LHCN-M2 (cell line): ENCODE measurements around the gene SLC35G6. TPM values are rescaled to one million over a fixed set of nuclear protein-coding genes. Genes with fewer than 3 reads are reported as not detected.
A peak's percentile ranks its signal among the peaks of the same experiment; 100 is the strongest.
"Not testable (repeated sequence)": the region's sequence is repeated elsewhere in the genome, so short reads cannot be mapped to it uniquely, and the experiment has no call there.

Experiments used
- DNase-seq: peaks from one replicate; pipeline ENCODE4 v3.0.0-alpha.2; 2012; ENCODE audit warnings: low read depth
- polyA plus RNA-seq: library from polyadenylated mRNA; unstranded; fragments of >200 nt; gene quantifications from one replicate; pipeline ENCODE4 v1.2.1, GENCODE V29; 2012; ENCODE audit warnings: missing spikeins
- total RNA-seq: library from RNA; depleted of rRNA; stranded (reverse); fragments of >200 nt; gene quantifications from 2 replicates; pipeline ENCODE4 v1.2.3, GENCODE V29; 2014; rRNA removed

SLC35G6 gene
- total RNA-seq: not detected in 2 replicates
- 0.07 TPM for polyA plus RNA-seq

DNA sequence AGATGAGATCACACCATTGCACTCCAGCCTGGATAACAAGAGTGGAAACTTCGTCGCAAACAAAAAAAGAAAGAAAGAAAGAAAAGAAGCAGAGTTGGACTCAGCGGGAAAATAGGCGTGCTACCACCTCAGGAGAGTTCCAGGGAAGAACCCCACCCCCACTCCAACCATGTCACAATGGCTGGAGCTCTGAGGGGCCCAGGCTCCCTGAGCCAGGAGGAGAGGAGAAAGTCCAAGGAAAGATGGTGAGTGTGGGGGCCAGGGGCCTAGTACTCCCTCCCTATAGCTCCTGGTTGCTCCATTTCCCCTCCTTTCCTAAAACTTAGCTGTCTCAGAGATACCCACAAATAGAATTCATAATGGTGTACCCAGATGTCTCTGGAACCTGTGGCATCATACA lies at the start of gene SLC35G6:
Gene SLC35G6 (plus strand): TSS at position 172 of the 400 bp plus-strand sequence. CDS start 71 bp downstream, at position 243.
- DNase-seq: not testable (repeated sequence)

DNA sequence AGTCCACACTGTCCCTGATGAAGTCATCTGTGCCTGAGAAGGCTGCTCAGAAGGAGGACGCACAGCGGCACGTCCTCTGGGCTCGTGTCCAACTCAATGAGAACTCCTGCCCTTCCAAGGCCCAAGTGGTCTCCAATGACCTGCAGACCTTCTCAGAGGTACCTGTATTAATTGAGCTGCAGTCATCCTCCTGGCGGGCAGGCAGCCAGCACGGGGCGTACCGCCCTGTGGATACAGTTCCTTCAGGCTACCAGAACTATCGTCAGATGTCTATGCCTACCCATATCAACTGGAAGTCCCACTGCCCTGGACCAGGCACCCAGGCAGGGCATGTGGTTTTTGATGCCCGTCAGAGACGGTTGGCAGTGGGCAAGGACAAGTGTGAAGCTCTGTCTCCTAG lies 49.0 kb upstream of the SLC35G6 start:
- no peak for DNase-seq

- DNase-seq: no peak
Measured at GRCh38 chr17:7435676-7436555, 45.3 kb upstream of the SLC35G6 start.

DNA sequence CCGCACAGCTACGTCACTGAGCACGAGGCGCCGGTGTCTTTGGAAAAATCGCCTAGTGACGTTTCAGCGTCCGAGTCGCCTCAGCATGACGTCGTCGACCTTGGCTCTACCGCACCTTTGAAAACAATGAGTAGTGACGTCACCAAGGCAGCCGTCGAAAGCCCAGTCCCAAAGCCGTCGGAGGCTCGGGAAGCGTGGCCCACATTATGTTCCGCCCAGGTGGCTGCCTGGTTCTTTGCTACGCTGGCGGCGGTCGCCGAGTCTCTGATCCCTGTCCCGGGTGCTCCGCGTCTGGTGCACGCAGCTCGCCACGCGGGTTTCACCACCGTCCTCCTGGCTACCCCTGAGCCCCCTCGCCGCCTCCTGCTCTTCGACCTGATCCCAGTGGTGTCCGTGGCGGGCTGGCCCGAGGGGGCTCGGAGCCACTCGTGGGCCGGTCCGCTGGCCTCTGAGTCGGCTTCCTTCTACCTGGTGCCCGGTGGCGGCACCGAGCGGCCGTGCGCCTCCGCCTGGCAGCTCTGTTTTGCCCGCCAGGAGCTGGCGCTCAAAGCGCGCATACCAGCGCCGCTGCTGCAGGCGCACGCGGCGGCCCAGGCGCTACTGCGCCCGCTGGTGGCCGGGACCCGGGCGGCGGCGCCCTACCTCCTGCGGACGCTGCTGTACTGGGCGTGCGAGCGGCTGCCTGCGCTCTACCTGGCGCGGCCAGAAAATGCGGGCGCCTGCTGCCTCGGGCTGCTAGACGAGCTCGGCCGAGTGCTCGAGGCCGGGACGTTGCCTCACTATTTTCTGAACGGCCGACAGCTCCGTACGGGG lies 44.5 kb upstream of the SLC35G6 start:
- peak; percentile 74 for DNase-seq

DNA sequence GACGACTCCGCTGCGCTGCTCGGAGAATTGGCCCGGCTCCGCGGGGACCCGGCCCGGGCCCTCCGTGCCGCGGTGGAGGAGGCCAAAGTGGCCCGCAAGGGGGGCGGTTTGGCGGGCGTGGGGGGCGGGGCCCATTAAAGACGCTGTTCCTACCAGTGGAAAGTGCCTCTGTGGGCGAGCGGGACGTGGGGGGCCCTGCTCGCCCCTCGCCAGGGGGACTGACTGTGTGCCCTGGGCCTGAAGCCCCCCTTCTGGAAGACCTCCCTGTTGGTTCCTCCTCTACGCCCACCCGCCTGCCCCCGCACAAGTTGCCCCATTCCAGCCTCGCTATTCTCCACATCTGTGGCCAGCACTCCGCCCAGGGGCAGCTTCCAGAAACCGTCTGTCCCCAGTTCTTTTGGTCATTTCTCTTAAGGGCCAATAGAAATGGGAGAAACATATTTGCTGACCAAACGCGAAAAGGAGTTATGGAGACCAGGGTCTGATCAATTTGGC lies 43.8 kb upstream of the SLC35G6 start:
- no peak for DNase-seq

DNA sequence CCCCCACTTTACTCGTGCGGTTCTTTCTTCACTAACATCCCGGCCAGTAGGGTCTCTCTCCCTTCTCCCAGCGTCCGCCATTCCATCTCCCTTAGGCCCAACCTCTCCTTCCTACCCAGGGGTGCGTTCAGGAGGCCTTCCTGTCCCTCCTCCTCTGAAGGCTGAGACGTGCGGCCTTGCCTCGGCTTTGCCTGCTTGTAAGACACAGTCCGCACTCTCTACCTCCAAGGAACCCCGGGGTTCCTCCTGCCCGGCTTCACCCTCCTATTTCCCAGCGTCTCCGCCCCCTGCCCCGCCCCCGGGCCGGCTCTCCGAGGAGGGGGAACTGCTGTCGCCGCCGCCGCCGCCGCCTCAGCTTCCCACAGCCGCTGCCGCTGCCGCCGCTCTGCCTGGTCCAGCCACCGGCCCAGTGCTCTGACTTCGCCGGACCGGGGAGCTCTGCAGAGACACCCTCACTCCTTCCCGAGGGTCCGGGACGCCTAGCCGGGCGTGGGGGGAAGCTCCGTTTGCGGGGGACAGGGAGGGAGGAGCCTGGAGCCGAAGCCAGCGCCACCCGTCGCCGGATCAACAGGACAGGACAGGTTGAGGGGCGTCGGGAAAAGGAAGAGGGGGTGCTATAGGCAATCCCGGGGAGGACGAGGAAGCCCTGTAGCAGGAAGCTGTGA lies 43.2 kb upstream of the SLC35G6 start:
- DNase-seq: peak; percentile 59

GRCh38 chr17:7438656-7439460 lies 42.4 kb upstream of the SLC35G6 start:
- DNase-seq: no peak

DNA sequence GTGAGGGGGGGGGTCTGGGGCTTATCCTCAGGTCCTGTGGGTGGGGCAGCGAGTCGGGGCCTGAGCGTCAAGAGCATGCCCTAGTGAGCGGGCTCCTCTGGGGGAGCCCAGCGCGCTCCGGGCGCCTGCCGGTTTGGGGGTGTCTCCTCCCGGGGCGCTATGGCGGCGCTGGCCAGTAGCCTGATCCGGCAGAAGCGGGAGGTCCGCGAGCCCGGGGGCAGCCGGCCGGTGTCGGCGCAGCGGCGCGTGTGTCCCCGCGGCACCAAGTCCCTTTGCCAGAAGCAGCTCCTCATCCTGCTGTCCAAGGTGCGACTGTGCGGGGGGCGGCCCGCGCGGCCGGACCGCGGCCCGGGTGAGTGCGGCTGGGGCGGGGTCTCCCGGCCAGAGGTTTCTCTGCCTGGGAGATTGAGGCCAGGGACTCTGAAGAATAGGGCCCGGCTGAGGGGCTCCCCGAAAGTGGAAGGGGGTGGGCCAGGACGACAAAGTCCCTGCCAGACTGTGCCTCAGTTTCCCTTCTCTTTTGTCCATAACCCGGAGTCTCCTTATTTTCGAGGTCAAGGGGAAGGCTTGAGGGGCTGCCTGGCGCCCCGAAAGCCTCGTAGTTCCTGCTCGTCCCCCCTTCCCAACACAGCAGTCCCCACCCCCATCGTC lies 41.7 kb upstream of the SLC35G6 start, which contains the start of gene FGF11:
Gene FGF11 (plus strand): TSS at position 51 of the 651 bp plus-strand sequence. CDS start 109 bp downstream, at position 160.
- no peak for DNase-seq

- peak; percentile 42 for DNase-seq
Measured at GRCh38 chr17:7440113-7440833, 41.0 kb upstream of the SLC35G6 start.

GRCh38 chr17:7440834-7441195 lies 40.4 kb upstream of the SLC35G6 start:
- peak; percentile 62 for DNase-seq

DNA sequence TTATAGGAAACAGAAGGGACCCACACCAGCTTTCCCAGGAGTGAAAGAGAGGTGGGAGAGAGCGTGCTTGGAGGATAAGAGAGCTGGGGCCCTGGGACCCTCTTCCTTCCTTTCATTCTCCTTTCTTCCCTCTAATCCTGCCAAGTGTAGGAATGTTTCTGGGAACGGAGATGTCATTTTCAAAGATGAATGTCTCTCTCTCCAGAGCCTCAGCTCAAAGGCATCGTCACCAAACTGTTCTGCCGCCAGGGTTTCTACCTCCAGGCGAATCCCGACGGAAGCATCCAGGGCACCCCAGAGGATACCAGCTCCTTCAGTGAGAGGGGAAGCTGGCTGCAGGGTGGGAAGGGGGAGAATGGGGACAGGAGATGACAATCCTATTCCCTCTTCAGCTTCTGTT lies 40.0 kb upstream of the SLC35G6 start:
- no peak for DNase-seq

GRCh38 chr17:7442142-7442541 lies 39.1 kb upstream of the SLC35G6 start:
- no peak for DNase-seq

DNA sequence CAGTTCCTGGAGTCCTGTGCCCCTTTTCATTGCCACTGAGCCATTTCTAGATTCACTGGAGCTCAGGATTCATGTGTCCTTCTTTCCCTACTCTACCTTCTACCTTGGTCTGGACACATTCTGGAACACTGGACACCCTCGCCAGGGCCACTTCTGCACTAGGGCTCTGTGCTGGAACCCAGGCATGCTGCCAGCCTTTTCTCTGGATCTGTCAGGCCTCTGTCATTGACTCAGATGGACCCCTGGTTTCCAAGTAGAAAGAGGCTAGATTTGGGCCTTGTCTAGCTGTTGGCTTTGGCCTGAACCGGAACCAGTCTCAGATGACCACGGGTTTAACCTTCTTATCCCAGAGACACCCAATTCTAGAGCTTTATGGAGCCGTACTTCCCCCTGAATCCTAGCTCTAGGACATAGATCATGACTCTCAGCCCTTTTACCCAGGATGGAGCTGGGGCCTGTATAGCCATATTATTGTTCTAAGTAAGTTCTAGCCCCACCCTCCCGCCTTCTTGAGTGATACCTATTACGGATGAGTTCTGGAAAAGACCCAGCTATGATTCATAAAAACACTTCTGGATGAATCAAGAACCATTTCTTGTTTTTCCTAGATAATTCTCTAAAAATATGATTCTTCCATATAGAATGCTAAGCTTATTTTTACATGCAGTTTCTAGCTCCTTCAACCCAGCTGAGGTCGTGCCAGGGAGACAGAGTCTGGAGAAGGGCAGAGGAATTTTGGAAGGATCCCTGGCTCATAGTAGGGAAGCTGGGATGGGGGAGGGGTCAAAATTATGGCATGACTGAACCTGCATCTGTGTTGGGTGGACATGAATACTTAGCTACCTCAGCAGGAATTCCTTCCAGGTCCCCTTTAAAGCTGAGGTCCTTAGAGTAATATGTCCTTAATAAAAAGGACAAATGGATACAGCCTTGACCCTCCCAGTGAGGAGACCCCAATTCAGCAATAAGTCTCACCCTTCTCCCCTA lies 37.5 kb upstream of the SLC35G6 start:
- DNase-seq: peak; percentile 73

- DNase-seq: peak; percentile 86
Measured at GRCh38 chr17:7444682-7445618, 36.3 kb upstream of the SLC35G6 start, which contains the start of gene CHRNB1. TSS of gene CHRNB1 (plus strand) at chr17:7445061. CDS start at chr17:7445128, 67 bp downstream.

DNA sequence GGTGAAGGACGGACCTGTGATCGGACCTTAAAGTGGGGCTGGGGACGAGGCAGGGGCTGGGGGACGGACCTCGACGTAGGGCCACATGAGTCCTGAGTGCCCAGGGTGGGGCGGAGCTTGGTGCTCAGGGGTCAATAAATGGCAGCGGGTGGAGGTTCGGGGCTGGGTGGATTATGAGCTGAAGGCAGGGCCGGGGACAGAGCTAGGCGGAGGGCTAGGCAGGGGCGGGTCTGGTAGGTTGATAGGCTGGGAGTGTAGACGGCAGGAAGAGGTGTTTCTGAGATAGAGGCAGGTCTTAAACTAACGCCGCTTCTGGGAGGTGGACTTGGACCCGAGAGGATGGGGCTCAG lies 35.7 kb upstream of the SLC35G6 start:
- DNase-seq: no peak

DNA sequence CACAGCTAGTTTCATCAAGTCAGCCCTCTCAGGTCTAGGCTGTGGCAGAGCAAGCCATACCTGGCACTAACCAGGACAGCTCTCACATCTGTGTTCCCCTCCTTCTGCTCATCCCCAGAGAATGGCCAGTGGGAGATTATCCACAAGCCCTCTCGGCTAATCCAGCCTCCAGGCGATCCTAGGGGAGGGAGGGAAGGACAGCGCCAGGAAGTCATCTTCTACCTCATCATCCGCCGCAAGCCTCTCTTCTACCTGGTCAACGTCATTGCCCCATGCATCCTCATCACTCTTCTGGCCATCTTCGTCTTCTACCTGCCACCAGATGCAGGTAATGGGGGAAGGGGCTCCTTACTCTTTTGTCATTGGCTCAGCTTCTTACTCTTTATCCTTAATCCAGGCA lies 32.8 kb upstream of the SLC35G6 start:
- DNase-seq: no peak

DNA sequence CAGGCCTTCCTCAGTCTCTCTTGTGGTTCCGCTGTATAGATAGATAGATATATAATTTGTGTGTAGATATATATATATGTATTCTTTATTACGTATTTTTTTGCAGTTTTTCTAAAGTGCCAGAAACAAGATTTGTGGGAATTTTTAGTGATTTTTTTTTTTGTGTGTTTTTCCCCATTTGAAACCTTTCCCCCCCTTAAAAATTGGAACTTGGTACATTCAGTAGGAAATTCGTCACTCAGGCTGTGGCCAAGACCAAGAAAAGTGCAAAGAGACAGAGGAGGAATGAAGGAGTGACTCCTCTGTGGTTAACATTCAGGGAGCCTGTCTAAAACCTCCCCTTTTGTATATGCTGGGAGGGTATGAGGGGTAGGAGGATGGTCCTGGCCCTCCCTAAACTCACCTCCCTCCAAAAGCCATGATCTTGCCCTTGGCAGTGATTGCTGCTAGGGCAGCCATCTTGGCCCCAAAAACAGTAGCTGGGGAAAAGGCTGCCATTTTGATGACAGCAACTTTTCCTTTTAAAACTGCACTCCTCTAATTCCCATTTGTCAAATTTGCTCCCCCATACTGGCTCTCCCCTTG lies 21.2 kb upstream of the SLC35G6 start:
- DNase-seq: peak; percentile 30
